HFFc6 (cell line): ENCODE data around the gene SRRM3. TPM values are rescaled to one million over a fixed set of nuclear protein-coding genes. Genes with fewer than 3 reads are reported as not detected.
"Not testable (repeated sequence)": the region's sequence is repeated elsewhere in the genome, so short reads cannot be mapped to it uniquely, and the experiment has no call there.

Experiments
- DNase-seq: peaks from one replicate; pipeline ENCODE4 v3.0.0-alpha.2; 2018
- H3K27ac Mint-ChIP-seq: 2 replicates; pipeline ENCODE4 v1.8.0; 2020; ENCODE audit warnings: mild to moderate bottlenecking, mixed read lengths
- H3K27me3 Mint-ChIP-seq: 2 replicates; pipeline ENCODE4 v1.8.0; 2021; ENCODE audit warnings: mild to moderate bottlenecking, moderate library complexity, mixed read lengths; ENCODE audit not compliant: insufficient read depth
- H3K36me3 Mint-ChIP-seq: 2 replicates; pipeline ENCODE4 v1.8.0; 2021; ENCODE audit warnings: low read depth, mixed read lengths
- H3K4me1 Mint-ChIP-seq: 2 replicates; pipeline ENCODE4 v1.8.0; 2020; ENCODE audit warnings: low read depth, mixed read lengths
- H3K4me3 Mint-ChIP-seq: 2 replicates; pipeline ENCODE4 v1.8.0; 2020; ENCODE audit warnings: mild to moderate bottlenecking, moderate library complexity, mixed read lengths
- H3K9me3 Mint-ChIP-seq: 2 replicates; pipeline ENCODE4 v1.8.0; 2020; ENCODE audit warnings: mild to moderate bottlenecking, mixed read lengths
- total RNA-seq, 6 experiments: library from RNA; stranded (reverse); fragmentation: NEBNext Ultra II Directional; extraction: Animal tissue kit (Norgen Biotek cat#: 25700); gene quantifications; 2 replicates in 1 of 6; 3 replicates in 5 of 6; pipeline ENCODE4 v1.2.3, GENCODE V29; 2021
- TF ChIP-seq, protein P1 (sequence below): fragments of 200-600 bp; sonication (generic); IDR thresholded peaks from 2 replicates; pipeline ENCODE4 v1.5.0; 2021; ENCODE audit warnings: antibody characterized with exemption, mild to moderate bottlenecking

The SRRM3 gene
- total RNA-seq, 6 experiments from 2014 or later: 0.09 to 0.23 (median 0.18) TPM; not detected in 1

DNA sequence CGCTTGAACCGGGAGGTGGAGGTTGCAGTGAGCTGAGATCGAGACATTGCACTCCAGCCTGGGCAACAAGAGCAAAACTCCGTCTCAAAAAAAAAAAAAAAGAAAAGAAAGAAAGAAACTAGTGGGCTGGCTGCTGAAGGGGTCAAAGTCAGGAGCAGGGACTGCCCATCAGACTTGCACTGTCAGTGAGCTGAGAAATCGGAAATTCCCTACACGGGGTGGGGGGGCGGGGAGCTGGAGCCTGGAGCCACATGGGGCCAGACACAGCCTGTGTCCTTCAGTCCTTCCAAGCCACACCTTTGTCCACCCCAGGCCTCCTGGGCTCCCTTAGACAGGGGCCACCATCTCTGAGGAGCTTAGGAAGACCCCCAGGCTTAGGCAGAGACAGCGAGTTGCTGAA, 34.5 kb downstream of the SRRM3 start:
- H3K27me3 Mint-ChIP-seq: peaks cover 30% of the 10 kb centered on the region
- H3K4me3 Mint-ChIP-seq: no peak overlapping the region
- H3K27ac Mint-ChIP-seq: no peak overlapping the region
- TF ChIP-seq, protein P1, sequence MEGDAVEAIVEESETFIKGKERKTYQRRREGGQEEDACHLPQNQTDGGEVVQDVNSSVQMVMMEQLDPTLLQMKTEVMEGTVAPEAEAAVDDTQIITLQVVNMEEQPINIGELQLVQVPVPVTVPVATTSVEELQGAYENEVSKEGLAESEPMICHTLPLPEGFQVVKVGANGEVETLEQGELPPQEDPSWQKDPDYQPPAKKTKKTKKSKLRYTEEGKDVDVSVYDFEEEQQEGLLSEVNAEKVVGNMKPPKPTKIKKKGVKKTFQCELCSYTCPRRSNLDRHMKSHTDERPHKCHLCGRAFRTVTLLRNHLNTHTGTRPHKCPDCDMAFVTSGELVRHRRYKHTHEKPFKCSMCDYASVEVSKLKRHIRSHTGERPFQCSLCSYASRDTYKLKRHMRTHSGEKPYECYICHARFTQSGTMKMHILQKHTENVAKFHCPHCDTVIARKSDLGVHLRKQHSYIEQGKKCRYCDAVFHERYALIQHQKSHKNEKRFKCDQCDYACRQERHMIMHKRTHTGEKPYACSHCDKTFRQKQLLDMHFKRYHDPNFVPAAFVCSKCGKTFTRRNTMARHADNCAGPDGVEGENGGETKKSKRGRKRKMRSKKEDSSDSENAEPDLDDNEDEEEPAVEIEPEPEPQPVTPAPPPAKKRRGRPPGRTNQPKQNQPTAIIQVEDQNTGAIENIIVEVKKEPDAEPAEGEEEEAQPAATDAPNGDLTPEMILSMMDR: no peak
- no peaks in the 10 kb centered on the region for H3K4me1 Mint-ChIP-seq
- DNase-seq: no peak
- H3K9me3 Mint-ChIP-seq: no peaks in the 10 kb centered on the region
- H3K36me3 Mint-ChIP-seq: no peaks in the 10 kb centered on the region

DNA sequence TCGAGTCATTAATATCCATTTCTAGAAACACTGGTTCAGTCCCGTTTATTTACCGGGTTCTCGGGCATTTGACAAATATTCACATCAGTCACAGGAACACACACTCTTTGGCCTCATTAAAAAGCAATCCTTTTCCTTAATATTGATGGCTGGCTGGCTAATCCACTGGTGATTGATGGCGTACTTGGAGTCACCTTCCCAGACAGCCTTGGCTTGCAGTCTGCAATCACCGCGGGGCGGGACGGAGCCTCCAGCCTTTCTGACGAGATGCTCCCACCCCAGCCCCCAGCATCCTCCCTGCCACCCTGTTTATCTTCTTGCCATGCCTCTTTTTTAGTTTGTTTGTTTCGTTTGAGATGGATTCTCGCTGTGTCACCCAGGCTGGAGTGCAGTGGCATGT, 36.6 kb downstream of the SRRM3 start:
- Mint-ChIP-seq H3K4me1 (no peaks in the 10 kb centered on the region), H3K27me3 (peaks cover 32% of the 10 kb centered on the region), H3K27ac (no peak overlapping the region), H3K36me3 (no peaks in the 10 kb centered on the region), H3K4me3 (no peak overlapping the region), H3K9me3 (no peaks in the 10 kb centered on the region)
- TF ChIP-seq, protein P1: no peak
- no peak for DNase-seq

DNA sequence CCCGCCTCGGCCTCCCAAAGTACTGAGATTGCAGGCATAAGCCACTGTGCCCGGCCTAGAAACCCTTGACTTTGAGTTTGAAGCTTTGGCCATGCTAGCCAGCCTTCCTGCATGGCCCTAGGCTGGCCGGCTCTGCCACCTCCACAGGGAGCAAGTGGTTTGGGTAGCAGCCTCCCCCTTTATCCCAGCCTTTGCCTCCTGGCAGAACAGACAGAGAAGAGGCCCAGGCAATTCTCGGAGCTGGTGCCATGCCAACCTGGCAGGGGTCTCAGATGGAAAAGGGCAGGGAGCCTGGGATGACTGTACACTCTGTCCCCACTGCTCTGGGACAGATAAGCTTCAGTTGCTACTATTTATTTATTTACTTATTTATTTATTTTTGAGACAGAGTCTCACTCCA, 39.4 kb downstream of the SRRM3 start:
- Mint-ChIP-seq H3K27me3 (peaks cover 34% of the 10 kb centered on the region), H3K4me1 (no peaks in the 10 kb centered on the region), H3K9me3 (no peaks in the 10 kb centered on the region), H3K36me3 (no peaks in the 10 kb centered on the region), H3K27ac (no peak overlapping the region), H3K4me3 (no peak overlapping the region)
- DNase-seq: no peak
- TF ChIP-seq, protein P1: no peak

DNA sequence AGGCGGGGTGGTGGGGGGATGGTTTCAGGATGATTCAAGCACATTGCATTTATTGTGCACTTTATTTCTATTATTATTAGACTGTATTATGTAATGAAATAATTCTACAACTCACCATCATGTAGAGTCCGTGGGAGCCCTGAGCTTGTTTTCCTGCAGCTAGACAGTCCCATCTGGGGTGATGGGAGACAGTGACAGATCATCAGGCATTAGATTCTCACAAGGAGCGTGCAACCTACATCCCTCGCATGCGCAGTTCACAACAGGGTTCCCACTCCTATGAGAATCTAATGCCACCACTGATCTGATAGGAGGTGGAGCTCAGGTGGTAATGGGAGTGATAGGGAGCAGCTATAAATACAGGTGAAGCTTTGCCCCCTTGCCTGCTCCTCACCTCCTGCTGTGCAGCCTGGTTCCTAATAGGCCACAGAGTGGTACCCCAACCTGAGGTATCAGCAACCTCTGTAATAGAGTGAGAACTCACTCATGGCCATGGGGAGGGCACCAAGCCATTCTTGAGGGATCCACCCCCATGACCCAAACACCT, 40.9 kb downstream of the SRRM3 start:
- H3K36me3 Mint-ChIP-seq: not testable (repeated sequence)

DNA sequence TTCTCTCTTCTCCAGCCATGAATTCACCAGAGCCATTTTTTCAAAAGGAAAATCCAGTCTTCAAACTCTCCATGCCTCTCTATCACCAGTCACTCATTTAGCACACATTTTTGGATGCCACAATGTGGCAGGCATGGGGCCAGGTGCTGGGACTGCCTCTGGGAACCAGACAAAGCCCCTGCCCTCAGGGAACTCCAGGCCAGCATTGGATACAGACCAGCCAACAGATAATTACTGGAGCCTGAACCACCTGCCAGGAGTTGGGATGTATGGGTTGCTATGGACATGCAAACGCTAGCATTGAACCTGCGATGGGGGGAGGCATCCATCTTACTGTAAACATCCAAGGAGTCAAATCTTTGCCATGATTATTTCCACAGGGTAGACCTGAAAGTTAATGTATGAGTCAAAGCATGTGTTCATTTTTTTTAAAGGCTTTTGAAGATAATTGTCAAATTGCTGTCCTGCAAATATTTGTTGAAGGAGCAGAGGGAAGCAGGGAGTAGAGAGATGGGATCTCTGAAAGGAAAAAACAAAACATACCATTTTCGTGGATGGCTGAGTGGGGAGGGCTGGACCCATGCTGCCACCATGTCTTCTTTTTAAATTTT, 43.2 kb downstream of the SRRM3 start:
- Mint-ChIP-seq H3K4me3 (no peak overlapping the region), H3K36me3 (no peaks in the 10 kb centered on the region), H3K27me3 (peaks cover 27% of the 10 kb centered on the region), H3K27ac (no peak overlapping the region), H3K9me3 (no peaks in the 10 kb centered on the region), H3K4me1 (no peaks in the 10 kb centered on the region)
- TF ChIP-seq, protein P1: no peak
- no peak for DNase-seq

More for the DNA sequence above, 40.9 kb downstream of the SRRM3 start:
- not testable (repeated sequence) for H3K4me3 Mint-ChIP-seq, DNase-seq, H3K27ac Mint-ChIP-seq, H3K4me1 Mint-ChIP-seq, H3K9me3 Mint-ChIP-seq
- peaks cover 30% of the 10 kb centered on the region for H3K27me3 Mint-ChIP-seq

DNA sequence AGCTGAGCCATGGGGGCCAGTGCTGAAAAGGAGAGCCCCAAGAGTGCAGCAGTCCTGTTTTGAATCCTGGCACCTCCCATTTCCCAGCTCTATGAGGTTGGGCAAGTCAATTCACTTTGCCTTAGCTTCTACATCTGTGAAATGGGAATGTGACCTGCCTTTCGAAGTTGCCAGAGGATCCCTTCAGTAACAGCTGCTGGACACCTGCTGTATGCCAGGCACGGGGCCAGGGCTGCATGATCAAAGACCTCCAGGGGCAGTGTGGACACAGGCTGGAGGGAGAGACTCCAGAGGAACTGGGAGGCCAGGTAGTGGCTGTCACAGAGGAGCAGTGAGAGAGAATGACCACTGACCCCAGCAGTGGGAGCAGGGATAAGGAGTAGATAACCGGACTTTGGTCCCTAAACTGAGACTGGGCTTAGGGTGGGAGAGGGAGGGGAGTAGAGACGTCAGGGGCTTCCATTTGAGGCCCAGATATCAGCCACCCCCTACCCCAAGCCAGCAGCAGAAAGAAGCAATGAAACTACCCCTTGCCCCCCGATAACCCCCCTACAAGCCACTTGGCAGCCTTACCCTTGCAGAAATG, 45.2 kb downstream of the SRRM3 start:
- no peaks in the 10 kb centered on the region for H3K36me3 Mint-ChIP-seq
- no peak overlapping the region for H3K27ac Mint-ChIP-seq
- H3K4me1 Mint-ChIP-seq: peaks cover 8% of the 10 kb centered on the region; the same call in 1 of the 2 replicates
- H3K27me3 Mint-ChIP-seq: peaks cover 31% of the 10 kb centered on the region
- DNase-seq: no peak
- no peaks in the 10 kb centered on the region for H3K9me3 Mint-ChIP-seq
- TF ChIP-seq, protein P1: no peak
- no peak overlapping the region for H3K4me3 Mint-ChIP-seq
